Lower lobe of right lung (tissue), 2 donors: Measurements from ENCODE around the gene WDR59. TPM values are rescaled to one million over a fixed set of nuclear protein-coding genes. Genes with fewer than 3 reads are reported as not detected.
A peak's percentile ranks its signal among the peaks of the same experiment; 100 is the strongest.

Experiments used
- ATAC-seq, 2 donors: fragments of 200-7000 bp; cut with Tn5 transposase; one replicate each; pipeline ENCODE4 v1.9.1; 2020 to 2022; ENCODE audit warnings: mild to moderate bottlenecking in 2 of 2, moderate library complexity in 2 of 2
- DNase-seq: peaks from one replicate; pipeline ENCODE4 v3.0.0-alpha.2; 2020
- H3K27ac ChIP-seq: fragments of 200-600 bp; one replicate; pipeline ENCODE4 v1.8.0; 2022
- H3K27me3 ChIP-seq: fragments of 200-600 bp; one replicate; pipeline ENCODE4 v1.8.0; 2022; ENCODE audit warnings: low read depth
- H3K36me3 ChIP-seq: fragments of 200-600 bp; one replicate; pipeline ENCODE4 v1.8.0; 2022; ENCODE audit warnings: mild to moderate bottlenecking
- H3K4me1 ChIP-seq: fragments of 200-600 bp; one replicate; pipeline ENCODE4 v1.8.0; 2022
- H3K4me3 ChIP-seq: fragments of 200-600 bp; one replicate; pipeline ENCODE4 v1.8.0; 2022; ENCODE audit warnings: mild to moderate bottlenecking
- H3K9me3 ChIP-seq: fragments of 200-600 bp; one replicate; pipeline ENCODE4 v1.8.0; 2022
- intact Hi-C: fragments of 100-400 bp; cut with DNase I; formaldehyde crosslinking; loops from one replicate; pipeline ENCODE4 v1.11.0; 2022
- total RNA-seq: library from RNA; stranded (reverse); fragmentation: NEBNext Ultra II Directional; extraction: Animal tissue kit (Norgen Biotek cat#: 25700); gene quantifications from one replicate; pipeline ENCODE4 v1.2.1, GENCODE V29; 2021
- TF ChIP-seq, protein P1 (sequence below): fragments of 200-600 bp; IDR thresholded peaks from one replicate; pipeline ENCODE4 v1.8.0; 2022; ENCODE audit warnings: antibody characterized with exemption, mild to moderate bottlenecking
- donor health status: DM: no; HTN: yes; CAD: no; lungs with severe emphysema.

WDR59 gene
- total RNA-seq, 1 donor from 2014 or later: 49.5 TPM

GRCh38 chr16:74865922-74866598 is 118.9 kb downstream of the WDR59 start:
- Histone ChIP-seq H3K4me3 (no peak overlapping the region), H3K9me3 (no peaks in the 10 kb centered on the region), H3K4me1 (no peaks in the 10 kb centered on the region), H3K27ac (no peak overlapping the region), H3K27me3 (no peaks in the 10 kb centered on the region), H3K36me3 (no peaks in the 10 kb centered on the region)
- DNase-seq (no peak), ATAC-seq (no peak)
- intact Hi-C loops: no loop called here
- TF ChIP-seq, protein P1, sequence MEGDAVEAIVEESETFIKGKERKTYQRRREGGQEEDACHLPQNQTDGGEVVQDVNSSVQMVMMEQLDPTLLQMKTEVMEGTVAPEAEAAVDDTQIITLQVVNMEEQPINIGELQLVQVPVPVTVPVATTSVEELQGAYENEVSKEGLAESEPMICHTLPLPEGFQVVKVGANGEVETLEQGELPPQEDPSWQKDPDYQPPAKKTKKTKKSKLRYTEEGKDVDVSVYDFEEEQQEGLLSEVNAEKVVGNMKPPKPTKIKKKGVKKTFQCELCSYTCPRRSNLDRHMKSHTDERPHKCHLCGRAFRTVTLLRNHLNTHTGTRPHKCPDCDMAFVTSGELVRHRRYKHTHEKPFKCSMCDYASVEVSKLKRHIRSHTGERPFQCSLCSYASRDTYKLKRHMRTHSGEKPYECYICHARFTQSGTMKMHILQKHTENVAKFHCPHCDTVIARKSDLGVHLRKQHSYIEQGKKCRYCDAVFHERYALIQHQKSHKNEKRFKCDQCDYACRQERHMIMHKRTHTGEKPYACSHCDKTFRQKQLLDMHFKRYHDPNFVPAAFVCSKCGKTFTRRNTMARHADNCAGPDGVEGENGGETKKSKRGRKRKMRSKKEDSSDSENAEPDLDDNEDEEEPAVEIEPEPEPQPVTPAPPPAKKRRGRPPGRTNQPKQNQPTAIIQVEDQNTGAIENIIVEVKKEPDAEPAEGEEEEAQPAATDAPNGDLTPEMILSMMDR: no peak

DNA sequence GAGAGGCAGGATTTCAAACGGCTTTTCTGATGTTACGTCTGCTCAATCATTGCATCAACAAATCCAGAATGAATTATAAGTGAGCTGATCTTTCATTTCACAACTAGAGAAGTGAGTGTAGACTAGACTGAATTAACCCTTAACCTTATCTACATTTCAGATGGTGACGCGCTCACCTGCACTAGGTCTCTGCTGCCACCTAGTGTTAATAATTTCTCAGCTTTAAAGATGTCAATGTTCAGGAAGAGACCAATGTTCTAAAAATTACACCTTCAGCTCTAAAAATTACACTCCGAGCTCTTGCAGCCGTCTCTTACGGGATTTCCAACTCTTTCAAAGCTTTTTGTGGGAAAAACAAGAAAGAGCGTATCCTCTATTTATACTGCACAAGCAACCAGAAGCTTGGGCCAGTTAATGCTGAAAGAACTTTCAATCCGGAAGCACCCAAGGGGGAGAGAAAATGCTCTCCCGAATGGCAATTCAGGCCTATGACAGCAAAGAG is 122.1 kb downstream of the WDR59 start:
- no peaks in the 10 kb centered on the region for H3K36me3 ChIP-seq

GRCh38 chr16:74852500-74852875 is 132.4 kb downstream of the WDR59 start:
- H3K9me3 ChIP-seq: no peaks in the 10 kb centered on the region
- no peak overlapping the region for H3K27ac ChIP-seq
- DNase-seq: no peak
- TF ChIP-seq, protein P1: no peak
- intact Hi-C loops: no loop called here
- H3K27me3 ChIP-seq: no peaks in the 10 kb centered on the region
- H3K4me1 ChIP-seq: no peaks in the 10 kb centered on the region
- H3K36me3 ChIP-seq: no peaks in the 10 kb centered on the region
- H3K4me3 ChIP-seq: no peak overlapping the region
- no peak for ATAC-seq

More for the DNA sequence above, 122.1 kb downstream of the WDR59 start:
- Histone ChIP-seq H3K27ac (no peak overlapping the region), H3K9me3 (no peaks in the 10 kb centered on the region), H3K27me3 (no peaks in the 10 kb centered on the region), H3K4me1 (no peaks in the 10 kb centered on the region), H3K4me3 (no peak overlapping the region)
- ATAC-seq: peak; percentile 70 to 75
- intact Hi-C loops: no loop called here
- no peak for DNase-seq
- TF ChIP-seq, protein P1: peak; percentile 76

- Histone ChIP-seq H3K4me3 (no peak overlapping the region), H3K27ac (no peak overlapping the region), H3K4me1 (no peaks in the 10 kb centered on the region), H3K9me3 (no peaks in the 10 kb centered on the region), H3K36me3 (no peaks in the 10 kb centered on the region), H3K27me3 (no peaks in the 10 kb centered on the region)
- TF ChIP-seq, protein P1: no peak
- no peak for ATAC-seq
- no peak for DNase-seq
- intact Hi-C loops: no loop called here
Observed at GRCh38 chr16:74850027-74850426, 134.9 kb downstream of the WDR59 start.

DNA sequence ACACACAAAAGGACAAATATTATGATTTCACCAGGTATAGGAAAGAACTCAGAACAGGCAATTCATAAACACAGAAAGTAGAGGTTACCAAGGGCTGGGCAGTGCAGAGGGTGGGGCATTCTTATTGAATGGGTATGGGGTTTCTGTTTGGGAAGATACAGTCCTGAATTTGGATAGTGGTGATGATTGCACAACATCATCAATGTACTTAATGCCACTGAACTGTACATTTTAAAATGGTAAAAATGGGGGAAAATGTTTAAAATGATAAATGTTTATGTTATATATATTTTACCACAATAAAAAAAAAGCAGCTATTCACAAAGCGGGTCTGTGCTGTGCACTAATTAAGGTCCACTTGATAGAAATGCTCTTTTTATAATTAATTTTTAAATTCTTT is 137.7 kb downstream of the WDR59 start:
- Histone ChIP-seq H3K4me1 (no peaks in the 10 kb centered on the region), H3K27me3 (no peaks in the 10 kb centered on the region), H3K4me3 (no peak overlapping the region), H3K9me3 (no peaks in the 10 kb centered on the region), H3K27ac (no peak overlapping the region), H3K36me3 (no peaks in the 10 kb centered on the region)
- TF ChIP-seq, protein P1: no peak
- DNase-seq: no peak
- intact Hi-C loops: no loop called here
- no peak for ATAC-seq
